CD4-positive, alpha-beta memory T cell (primary cell): ENCODE measurements around the gene SFXN5. TPM values are rescaled to one million over a fixed set of nuclear protein-coding genes. Genes with fewer than 3 reads are reported as not detected.

ENCODE experiments used
- CTCF ChIA-PET: fragments of 350-600 bp; sonication (Branson Sonifier 250); formaldehyde crosslinking; loops from one replicate; lab custom pipeline; 2021; ENCODE audit warnings: inconsistent platforms; ENCODE audit not compliant: partially characterized antibody; lab: Charles Lee
- POLR2A ChIA-PET: fragments of 350-600 bp; sonication (Branson Sonifier 250); formaldehyde crosslinking; loops from one replicate; lab custom pipeline; 2021; ENCODE audit not compliant: partially characterized antibody; lab: Charles Lee
- DNase-seq, 5 donors: peaks; one replicate each; pipeline versions ENCODE4 v3.0.0 to v3.0.0-alpha.2; 2020 to 2022; ENCODE audit warnings: mixed read lengths in 1 of 5
- H3K27ac ChIP-seq: one replicate; pipeline ENCODE4 v1.7.0; 2013; ENCODE audit warnings: low read depth, low read length
- H3K27me3 ChIP-seq: 2 replicates; pipeline ENCODE4 v1.7.0; 2013; ENCODE audit warnings: mild to moderate bottlenecking, low read length, moderate library complexity; ENCODE audit not compliant: insufficient read depth
- H3K36me3 ChIP-seq: 2 replicates; pipeline ENCODE4 v1.7.0; 2013; ENCODE audit warnings: mild to moderate bottlenecking, low read length, moderate library complexity; ENCODE audit not compliant: insufficient read depth
- H3K4me1 ChIP-seq: 2 replicates; pipeline ENCODE4 v1.7.0; 2013; ENCODE audit warnings: mild to moderate bottlenecking, low read length, moderate library complexity; ENCODE audit not compliant: insufficient read depth
- H3K4me3 ChIP-seq, 2 donors: one replicate each; pipeline ENCODE4 v1.7.0; 2013; ENCODE audit warnings: low read length in 2 of 2, mild to moderate bottlenecking in 1 of 2
- H3K9me3 ChIP-seq, 2 donors: one replicate each; pipeline ENCODE4 v1.7.0; 2013; ENCODE audit warnings: low read length in 2 of 2, control low read depth in 1 of 2; ENCODE audit not compliant: control insufficient read depth in 1 of 2
- H3K27ac Mint-ChIP-seq, 7 donors: one replicate each; pipeline ENCODE4 v1.8.0; 2020 to 2021; ENCODE audit warnings: mixed read lengths in 7 of 7, mild to moderate bottlenecking in 6 of 7, inconsistent platforms in 3 of 7, moderate library complexity in 3 of 7
- H3K27me3 Mint-ChIP-seq, 2 donors: one replicate each; pipeline ENCODE4 v1.8.0; 2020 to 2021; ENCODE audit warnings: mixed read lengths in 2 of 2
- H3K36me3 Mint-ChIP-seq, 2 donors: one replicate each; pipeline ENCODE4 v1.8.0; 2020 to 2021; ENCODE audit warnings: mixed read lengths in 2 of 2, inconsistent platforms in 1 of 2, mild to moderate bottlenecking in 1 of 2
- H3K4me1 Mint-ChIP-seq, 4 donors: one replicate each; pipeline ENCODE4 v1.8.0; 2020 to 2021; ENCODE audit warnings: mixed read lengths in 4 of 4, mild to moderate bottlenecking in 1 of 4
- H3K4me3 Mint-ChIP-seq, 8 donors: one replicate each; pipeline ENCODE4 v1.8.0; 2020 to 2021; ENCODE audit warnings: mixed read lengths in 8 of 8, mild to moderate bottlenecking in 7 of 8, moderate library complexity in 6 of 8, inconsistent platforms in 3 of 8
- H3K9me3 Mint-ChIP-seq, 8 donors: one replicate each; pipeline ENCODE4 v1.8.0; 2020 to 2021; ENCODE audit warnings: mixed read lengths in 8 of 8, mild to moderate bottlenecking in 5 of 8, inconsistent platforms in 3 of 8, moderate library complexity in 1 of 8
- intact Hi-C: fragments of 100-400 bp; cut with micrococcal nuclease; formaldehyde crosslinking; loops from one replicate; pipeline ENCODE4 v1.15.1; 2023
- polyA plus RNA-seq, 2 donors: library from polyadenylated mRNA; unstranded; fragments of 300-500 nt; fragmentation: Illumina TruSeq; gene quantifications; one replicate each; pipeline ENCODE4 v1.2.3, GENCODE V29; 2021
- total RNA-seq, 2 experiments: library from RNA; stranded (reverse); gene quantifications; one replicate each; pipeline ENCODE4 v1.2.3, GENCODE V29; 2021

The SFXN5 gene
- total and polyA plus RNA-seq, 4 experiments from 2014 or later, result 0.95 to 10.0 (median 4.1) TPM

GRCh38 chr2:73023497-73023896, 48.0 kb downstream of the SFXN5 start:
- Mint-ChIP-seq H3K27me3 (no peaks in the 10 kb centered on the region), H3K4me3 (no peak overlapping the region), H3K27ac (no peak overlapping the region), H3K4me1 (no peaks in the 10 kb centered on the region), H3K9me3 (no peaks in the 10 kb centered on the region), H3K36me3 (peaks cover 1 to 3% of the 10 kb centered on the region in 2 donors)
- Histone ChIP-seq H3K4me1 (no peaks in the 10 kb centered on the region), H3K27me3 (no peaks in the 10 kb centered on the region), H3K27ac (no peak overlapping the region), H3K36me3 (no peaks in the 10 kb centered on the region), H3K9me3 (no peaks in the 10 kb centered on the region), H3K4me3 (no peak overlapping the region)
- ChIA-PET POLR2A (no interaction called here), CTCF (interaction anchor here (1.6 kb wide), 1 partner anchor 63 kb away, joined by 3 read pairs; no protein-coding TSS in a partner anchor)
- DNase-seq, result no peak
- intact Hi-C loops, result no loop called here

GRCh38 chr2:73022024-73022568, 49.4 kb downstream of the SFXN5 start:
- H3K4me1 ChIP-seq, result no peaks in the 10 kb centered on the region
- CTCF ChIA-PET, result no interaction called here
- Mint-ChIP-seq H3K36me3 (peaks cover 1 to 3% of the 10 kb centered on the region in 2 donors), H3K4me3 (no peak overlapping the region), H3K4me1 (no peaks in the 10 kb centered on the region), H3K27me3 (no peaks in the 10 kb centered on the region), H3K27ac (no peak overlapping the region), H3K9me3 (no peaks in the 10 kb centered on the region)
- no peak overlapping the region for H3K4me3 ChIP-seq
- intact Hi-C loops, result no loop called here
- no peaks in the 10 kb centered on the region for H3K27me3 ChIP-seq
- POLR2A ChIA-PET, result no interaction called here
- no peaks in the 10 kb centered on the region for H3K36me3 ChIP-seq
- H3K9me3 ChIP-seq, result no peaks in the 10 kb centered on the region
- H3K27ac ChIP-seq, result no peak overlapping the region
- no peak for DNase-seq

- peaks cover 3% of the 10 kb centered on the region in 2 donors for H3K36me3 Mint-ChIP-seq
- intact Hi-C loops, result no loop called here
- Histone ChIP-seq H3K27ac (no peak overlapping the region), H3K4me1 (no peaks in the 10 kb centered on the region), H3K27me3 (no peaks in the 10 kb centered on the region), H3K9me3 (no peaks in the 10 kb centered on the region), H3K36me3 (no peaks in the 10 kb centered on the region), H3K4me3 (no peak overlapping the region)
- POLR2A ChIA-PET, result no interaction called here
- H3K27me3 Mint-ChIP-seq, result no peaks in the 10 kb centered on the region
- H3K27ac Mint-ChIP-seq, result no peak overlapping the region
- CTCF ChIA-PET, result no interaction called here
- no peaks in the 10 kb centered on the region for H3K9me3 Mint-ChIP-seq
- H3K4me3 Mint-ChIP-seq, result no peak overlapping the region
- H3K4me1 Mint-ChIP-seq, result no peaks in the 10 kb centered on the region
- DNase-seq, result no peak
These were observed 50.0 kb downstream of the SFXN5 start for GRCh38 chr2:73021371-73022010.

GRCh38 chr2:73020657-73021370, 50.7 kb downstream of the SFXN5 start:
- Mint-ChIP-seq H3K4me3 (peak overlapping the region in 1 of 8 donors; percentile 12), H3K27me3 (peaks cover 0 to 1% of the 10 kb centered on the region in 2 donors), H3K4me1 (no peaks in the 10 kb centered on the region), H3K36me3 (peaks cover 3% of the 10 kb centered on the region in 2 donors), H3K9me3 (no peaks in the 10 kb centered on the region), H3K27ac (peak overlapping the region in 1 of 7 donors; percentile 66)
- Histone ChIP-seq H3K27ac (no peak overlapping the region), H3K36me3 (no peaks in the 10 kb centered on the region), H3K9me3 (no peaks in the 10 kb centered on the region), H3K4me3 (no peak overlapping the region), H3K27me3 (no peaks in the 10 kb centered on the region), H3K4me1 (no peaks in the 10 kb centered on the region)
- ChIA-PET POLR2A (no interaction called here), CTCF (no interaction called here)
- intact Hi-C loops, result no loop called here
- no peak for DNase-seq

- ChIA-PET CTCF (no interaction called here), POLR2A (no interaction called here)
- Mint-ChIP-seq H3K4me1 (no peaks in the 10 kb centered on the region), H3K27me3 (peaks cover 0 to 1% of the 10 kb centered on the region in 2 donors), H3K4me3 (no peak overlapping the region), H3K36me3 (peaks cover 3% of the 10 kb centered on the region in 2 donors), H3K27ac (peak overlapping the region in 1 of 7 donors; percentile 66), H3K9me3 (no peaks in the 10 kb centered on the region)
- Histone ChIP-seq H3K27ac (no peak overlapping the region), H3K9me3 (no peaks in the 10 kb centered on the region), H3K4me3 (no peak overlapping the region), H3K4me1 (no peaks in the 10 kb centered on the region), H3K36me3 (no peaks in the 10 kb centered on the region), H3K27me3 (no peaks in the 10 kb centered on the region)
- intact Hi-C loops, result no loop called here
- DNase-seq, result no peak
These were observed 51.2 kb downstream of the SFXN5 start for GRCh38 chr2:73020306-73020656.

GRCh38 chr2:73018188-73018825, 53.2 kb downstream of the SFXN5 start:
- intact Hi-C loops, result no loop called here
- H3K9me3 Mint-ChIP-seq, result no peaks in the 10 kb centered on the region
- CTCF ChIA-PET, result no interaction called here

GRCh38 chr2:73013936-73014335, 57.6 kb downstream of the SFXN5 start:
- H3K4me3 ChIP-seq, result no peak overlapping the region
- no peak for DNase-seq
- Mint-ChIP-seq H3K9me3 (peaks cover 0 to 5% (median 0%) of the 10 kb centered on the region in 8 donors), H3K36me3 (peaks cover 0 to 2% of the 10 kb centered on the region in 2 donors), H3K4me3 (no peak overlapping the region), H3K27me3 (peaks cover 0 to 1% of the 10 kb centered on the region in 2 donors), H3K4me1 (no peaks in the 10 kb centered on the region), H3K27ac (no peak overlapping the region)
- CTCF ChIA-PET, result no interaction called here
- POLR2A ChIA-PET, result no interaction called here
- H3K27ac ChIP-seq, result no peak overlapping the region
- no peaks in the 10 kb centered on the region for H3K4me1 ChIP-seq
- H3K36me3 ChIP-seq, result no peaks in the 10 kb centered on the region
- no peaks in the 10 kb centered on the region for H3K27me3 ChIP-seq
- H3K9me3 ChIP-seq, result no peaks in the 10 kb centered on the region
- intact Hi-C loops, result no loop called here

More at GRCh38 chr2:73018188-73018825, 53.2 kb downstream of the SFXN5 start:
- Mint-ChIP-seq H3K4me1 (no peaks in the 10 kb centered on the region), H3K27me3 (peaks cover 0 to 1% of the 10 kb centered on the region in 2 donors), H3K36me3 (peaks cover 3% of the 10 kb centered on the region in 2 donors), H3K4me3 (no peak overlapping the region), H3K27ac (no peak overlapping the region)
- Histone ChIP-seq H3K27me3 (no peaks in the 10 kb centered on the region), H3K4me3 (no peak overlapping the region), H3K27ac (no peak overlapping the region), H3K4me1 (no peaks in the 10 kb centered on the region), H3K9me3 (no peaks in the 10 kb centered on the region), H3K36me3 (no peaks in the 10 kb centered on the region)
- POLR2A ChIA-PET, result no interaction called here
- DNase-seq, result no peak
